ENCODE measurements around the gene ARHGAP5. TPM values are rescaled to one million over a fixed set of nuclear protein-coding genes. Genes with fewer than 3 reads are reported as not detected.

ARHGAP5 gene
- total and polyA plus RNA-seq, 4 experiments from 2014 or later = 28.0 to 109 (median 71.8) TPM

- Histone ChIP-seq H3K9me3 (ENCODE audit: control insufficient read depth in 1 of 2, low read length in 2 of 2) (no peaks in the 10 kb centered on the region), H3K27me3 (ENCODE audit: insufficient read depth, low read length) (no peaks in the 10 kb centered on the region), H3K4me3 (ENCODE audit: low read length in 2 of 2) (no peak overlapping the region), H3K27ac (ENCODE audit: low read depth, low read length) (no peak overlapping the region), H3K36me3 (ENCODE audit: insufficient read depth, low read length) (no peaks in the 10 kb centered on the region), H3K4me1 (ENCODE audit: insufficient read depth, low read length) (peaks cover 46% of the 10 kb centered on the region)
- Mint-ChIP-seq H3K4me1 (peaks cover 41 to 74% (median 54%) of the 10 kb centered on the region in 4 donors), H3K36me3 (peaks cover 0 to 10% of the 10 kb centered on the region in 2 donors), H3K4me3 (no peak overlapping the region), H3K27ac (no peak overlapping the region), H3K9me3 (no peaks in the 10 kb centered on the region), H3K27me3 (no peaks in the 10 kb centered on the region)
- DNase-seq = no peak
- CTCF ChIA-PET (ENCODE audit: partially characterized antibody) = no interaction called here
- intact Hi-C loops (cut with micrococcal nuclease) = no loop called here
- POLR2A ChIA-PET (ENCODE audit: partially characterized antibody) = no interaction called here
Observed at GRCh38 chr14:32081901-32082300, 4.8 kb downstream of the ARHGAP5 start.

- H3K27me3 ChIP-seq (ENCODE audit: insufficient read depth, low read length) = no peaks in the 10 kb centered on the region
- Mint-ChIP-seq H3K4me3 (no peak overlapping the region), H3K27me3 (no peaks in the 10 kb centered on the region), H3K36me3 (peaks cover 0 to 4% of the 10 kb centered on the region in 2 donors), H3K9me3 (no peaks in the 10 kb centered on the region), H3K27ac (no peak overlapping the region), H3K4me1 (peaks cover 45 to 81% (median 54%) of the 10 kb centered on the region in 4 donors)
- no peaks in the 10 kb centered on the region for H3K9me3 ChIP-seq (ENCODE audit: control insufficient read depth in 1 of 2, low read length in 2 of 2)
- H3K36me3 ChIP-seq (ENCODE audit: insufficient read depth, low read length) = no peaks in the 10 kb centered on the region
- H3K4me1 ChIP-seq (ENCODE audit: insufficient read depth, low read length) = peaks cover 49% of the 10 kb centered on the region
- intact Hi-C loops (cut with micrococcal nuclease) = no loop called here
- H3K4me3 ChIP-seq (ENCODE audit: low read length in 2 of 2) = no peak overlapping the region
- no peak for DNase-seq
- CTCF ChIA-PET (ENCODE audit: partially characterized antibody) = no interaction called here
- H3K27ac ChIP-seq (ENCODE audit: low read depth, low read length) = no peak overlapping the region
- POLR2A ChIA-PET (ENCODE audit: partially characterized antibody) = no interaction called here
Observed at GRCh38 chr14:32083315-32083624, 6.2 kb downstream of the ARHGAP5 start.

- H3K4me1 Mint-ChIP-seq = peaks cover 42 to 77% (median 53%) of the 10 kb centered on the region in 4 donors
- H3K27ac Mint-ChIP-seq = no peak overlapping the region
Observed at GRCh38 chr14:32083789-32084188, 6.7 kb downstream of the ARHGAP5 start.

GRCh38 chr14:32085182-32085844, 8.2 kb downstream of the ARHGAP5 start:
- peaks cover 32% of the 10 kb centered on the region for H3K4me1 ChIP-seq (ENCODE audit: insufficient read depth, low read length)
- no peaks in the 10 kb centered on the region for H3K36me3 ChIP-seq (ENCODE audit: insufficient read depth, low read length)
- Mint-ChIP-seq H3K27me3 (no peaks in the 10 kb centered on the region), H3K36me3 (peaks cover 1 to 2% of the 10 kb centered on the region in 2 donors), H3K4me1 (peaks cover 39 to 69% (median 48%) of the 10 kb centered on the region in 4 donors), H3K9me3 (no peaks in the 10 kb centered on the region), H3K27ac (peak overlapping the region in 1 of 7 donors; percentile 5), H3K4me3 (peak overlapping the region in 1 of 8 donors; percentile 43)
- intact Hi-C loops (cut with micrococcal nuclease) = no loop called here
- no peak overlapping the region for H3K27ac ChIP-seq (ENCODE audit: low read depth, low read length)
- H3K4me3 ChIP-seq (ENCODE audit: low read length in 2 of 2) = no peak overlapping the region
- no peak for DNase-seq
- no peaks in the 10 kb centered on the region for H3K27me3 ChIP-seq (ENCODE audit: insufficient read depth, low read length)
- CTCF ChIA-PET (ENCODE audit: partially characterized antibody) = interaction anchor here (1.1 to 1.6 kb wide), 2 partner anchors 12 to 166 kb away, joined by 5 to 6 read pairs; no protein-coding TSS in a partner anchor
- POLR2A ChIA-PET (ENCODE audit: partially characterized antibody) = interaction anchor here (1.3 kb wide), 1 partner anchor 9 kb away, joined by 3 read pairs; the partner anchor contains the start of gene ARHGAP5
- no peaks in the 10 kb centered on the region for H3K9me3 ChIP-seq (ENCODE audit: control insufficient read depth in 1 of 2, low read length in 2 of 2)

More at GRCh38 chr14:32083789-32084188, 6.7 kb downstream of the ARHGAP5 start:
- peaks cover 0 to 1% of the 10 kb centered on the region in 2 donors for H3K36me3 Mint-ChIP-seq
- Histone ChIP-seq H3K4me1 (ENCODE audit: insufficient read depth, low read length) (peaks cover 44% of the 10 kb centered on the region), H3K36me3 (ENCODE audit: insufficient read depth, low read length) (no peaks in the 10 kb centered on the region), H3K27ac (ENCODE audit: low read depth, low read length) (no peak overlapping the region), H3K9me3 (ENCODE audit: control insufficient read depth in 1 of 2, low read length in 2 of 2) (no peaks in the 10 kb centered on the region), H3K4me3 (ENCODE audit: low read length in 2 of 2) (no peak overlapping the region), H3K27me3 (ENCODE audit: insufficient read depth, low read length) (no peaks in the 10 kb centered on the region)
- no peaks in the 10 kb centered on the region for H3K9me3 Mint-ChIP-seq
- intact Hi-C loops (cut with micrococcal nuclease) = no loop called here
- H3K4me3 Mint-ChIP-seq = no peak overlapping the region
- ChIA-PET CTCF (ENCODE audit: partially characterized antibody) (no interaction called here), POLR2A (ENCODE audit: partially characterized antibody) (no interaction called here)
- no peaks in the 10 kb centered on the region for H3K27me3 Mint-ChIP-seq
- DNase-seq = no peak

- Histone ChIP-seq H3K4me3 (ENCODE audit: low read length in 2 of 2) (no peak overlapping the region), H3K27me3 (ENCODE audit: insufficient read depth, low read length) (no peaks in the 10 kb centered on the region), H3K4me1 (ENCODE audit: insufficient read depth, low read length) (peaks cover 26% of the 10 kb centered on the region), H3K9me3 (ENCODE audit: control insufficient read depth in 1 of 2, low read length in 2 of 2) (no peaks in the 10 kb centered on the region), H3K27ac (ENCODE audit: low read depth, low read length) (no peak overlapping the region), H3K36me3 (ENCODE audit: insufficient read depth, low read length) (peaks cover 6% of the 10 kb centered on the region)
- peak overlapping the region in 1 of 7 donors; percentile 1 for H3K27ac Mint-ChIP-seq
- ChIA-PET POLR2A (ENCODE audit: partially characterized antibody) (no interaction called here), CTCF (ENCODE audit: partially characterized antibody) (interaction anchor here (1.1 to 1.6 kb wide), 2 partner anchors 13 to 165 kb away, joined by 5 to 6 read pairs; no protein-coding TSS in a partner anchor)
- intact Hi-C loops (cut with micrococcal nuclease) = loop anchor here (1.0 kb wide), 1 partner anchor 8 kb away; no protein-coding TSS in a partner anchor
- H3K4me3 Mint-ChIP-seq = peak overlapping the region in 2 of 8 donors; percentile 0 to 58
- no peaks in the 10 kb centered on the region for H3K9me3 Mint-ChIP-seq
- peaks cover 7 to 8% of the 10 kb centered on the region in 2 donors for H3K36me3 Mint-ChIP-seq
- no peak for DNase-seq
- H3K4me1 Mint-ChIP-seq = peaks cover 37 to 63% (median 44%) of the 10 kb centered on the region in 4 donors
- no peaks in the 10 kb centered on the region for H3K27me3 Mint-ChIP-seq
Observed at GRCh38 chr14:32085845-32086383, 8.8 kb downstream of the ARHGAP5 start.

GRCh38 chr14:32087173-32087861, 10.2 kb downstream of the ARHGAP5 start:
- H3K9me3 Mint-ChIP-seq = no peaks in the 10 kb centered on the region
- Histone ChIP-seq H3K36me3 (ENCODE audit: insufficient read depth, low read length) (peaks cover 7% of the 10 kb centered on the region), H3K27me3 (ENCODE audit: insufficient read depth, low read length) (no peaks in the 10 kb centered on the region), H3K27ac (ENCODE audit: low read depth, low read length) (no peak overlapping the region), H3K4me1 (ENCODE audit: insufficient read depth, low read length) (peaks cover 19% of the 10 kb centered on the region), H3K4me3 (ENCODE audit: low read length in 2 of 2) (no peak overlapping the region), H3K9me3 (ENCODE audit: control insufficient read depth in 1 of 2, low read length in 2 of 2) (no peaks in the 10 kb centered on the region)
- no peak for DNase-seq
- peaks cover 20 to 22% of the 10 kb centered on the region in 2 donors for H3K36me3 Mint-ChIP-seq
- ChIA-PET CTCF (ENCODE audit: partially characterized antibody) (no interaction called here), POLR2A (ENCODE audit: partially characterized antibody) (interaction anchor here (1.4 kb wide), 1 partner anchor 9 kb away, joined by 3 read pairs; no protein-coding TSS in a partner anchor)
- H3K4me1 Mint-ChIP-seq = peaks cover 34 to 53% (median 40%) of the 10 kb centered on the region in 4 donors
- peak overlapping the region in 1 of 8 donors; percentile 17 for H3K4me3 Mint-ChIP-seq
- H3K27me3 Mint-ChIP-seq = no peaks in the 10 kb centered on the region
- H3K27ac Mint-ChIP-seq = no peak overlapping the region
- intact Hi-C loops (cut with micrococcal nuclease) = no loop called here

GRCh38 chr14:32087907-32088306, 10.8 kb downstream of the ARHGAP5 start:
- H3K9me3 Mint-ChIP-seq = no peaks in the 10 kb centered on the region
- peak overlapping the region in 1 of 8 donors; percentile 16 for H3K4me3 Mint-ChIP-seq
- no peaks in the 10 kb centered on the region for H3K27me3 Mint-ChIP-seq
- Histone ChIP-seq H3K27ac (ENCODE audit: low read depth, low read length) (no peak overlapping the region), H3K4me3 (ENCODE audit: low read length in 2 of 2) (no peak overlapping the region), H3K4me1 (ENCODE audit: insufficient read depth, low read length) (peaks cover 16% of the 10 kb centered on the region), H3K36me3 (ENCODE audit: insufficient read depth, low read length) (peaks cover 7% of the 10 kb centered on the region), H3K27me3 (ENCODE audit: insufficient read depth, low read length) (no peaks in the 10 kb centered on the region), H3K9me3 (ENCODE audit: control insufficient read depth in 1 of 2, low read length in 2 of 2) (no peaks in the 10 kb centered on the region)
- intact Hi-C loops (cut with micrococcal nuclease) = no loop called here
- DNase-seq = no peak
- CTCF ChIA-PET (ENCODE audit: partially characterized antibody) = no interaction called here
- POLR2A ChIA-PET (ENCODE audit: partially characterized antibody) = interaction anchor here (1.4 kb wide), 1 partner anchor 10 kb away, joined by 3 read pairs; no protein-coding TSS in a partner anchor
- H3K4me1 Mint-ChIP-seq = peaks cover 31 to 49% (median 36%) of the 10 kb centered on the region in 4 donors
- H3K27ac Mint-ChIP-seq = no peak overlapping the region
- peaks cover 26 to 27% of the 10 kb centered on the region in 2 donors for H3K36me3 Mint-ChIP-seq
